Measurements from ENCODE around the gene EID2B.

EID2B gene

GRCh38 chr19:39539518-39540332 is 7.1 kb upstream of the EID2B start, which contains the start of gene EID2:
Gene EID2 (minus strand): TSS chr19:39540161. CDS start chr19:39540079, 82 bp downstream.
- Histone ChIP-seq H3K4me3 (ENCODE audit: low read depth, low read length) (peak within 1 kb of the TSS; percentile 83), H3K4me2 (ENCODE audit: low read length) (peak within 1 kb of the TSS; percentile 81)

GRCh38 chr19:39539165-39539517 is 6.5 kb upstream of the EID2B start:
- Histone ChIP-seq H3K36me3 (ENCODE audit: control insufficient read depth, insufficient read depth, low read length) (no peaks in the 10 kb centered on the region), H3K27ac (peak overlapping the region; percentile 83), H3K4me3 (ENCODE audit: low read depth, low read length) (peak overlapping the region; percentile 82), H3K79me2 (peaks cover 11% of the 10 kb centered on the region), H3K9me3 (ENCODE audit: control insufficient read depth, low read length) (no peaks in the 10 kb centered on the region), H3K27me3 (ENCODE audit: control insufficient read depth, insufficient read depth, low read length) (no peaks in the 10 kb centered on the region), H3K4me2 (ENCODE audit: low read length) (peak overlapping the region; percentile 81), H2AFZ (peak overlapping the region; percentile 77), H3K4me1 (peaks cover 6% of the 10 kb centered on the region), H3K9ac (no peak overlapping the region)
- TF ChIP-seq CTCF (IDR thresholded peaks at IDR 0.05): no peak

More at GRCh38 chr19:39539518-39540332, 7.1 kb upstream of the EID2B start, which contains the start of gene EID2:
- TF ChIP-seq CTCF (IDR thresholded peaks at IDR 0.05): peak; percentile 89
- Histone ChIP-seq H3K36me3 (ENCODE audit: control insufficient read depth, insufficient read depth, low read length) (no peaks in the 10 kb centered on the region), H3K4me1 (peaks cover 6% of the 10 kb centered on the region), H3K9ac (no peak within 1 kb of the TSS), H3K79me2 (peaks cover 5% of the 10 kb centered on the region), H3K9me3 (ENCODE audit: control insufficient read depth, low read length) (no peaks in the 10 kb centered on the region), H3K27me3 (ENCODE audit: control insufficient read depth, insufficient read depth, low read length) (no peaks in the 10 kb centered on the region), H2AFZ (peak within 1 kb of the TSS; percentile 78), H3K27ac (peak within 1 kb of the TSS; percentile 83)

GRCh38 chr19:39533791-39534190 is 1.1 kb upstream of the EID2B start:
- Histone ChIP-seq H3K36me3 (ENCODE audit: control insufficient read depth, insufficient read depth, low read length) (no peaks in the 10 kb centered on the region), H2AFZ (no peak overlapping the region), H3K27me3 (ENCODE audit: control insufficient read depth, insufficient read depth, low read length) (no peaks in the 10 kb centered on the region), H3K27ac (no peak overlapping the region), H3K79me2 (peaks cover 27% of the 10 kb centered on the region), H3K9me3 (ENCODE audit: control insufficient read depth, low read length) (no peaks in the 10 kb centered on the region), H3K4me3 (ENCODE audit: low read depth, low read length) (no peak overlapping the region), H3K9ac (no peak overlapping the region), H3K4me1 (peaks cover 9% of the 10 kb centered on the region), H3K4me2 (ENCODE audit: low read length) (no peak overlapping the region)
- no peak for TF ChIP-seq CTCF (IDR thresholded peaks at IDR 0.05)

GRCh38 chr19:39533003-39533512 is 406 bp upstream of the EID2B start:
- no peaks in the 10 kb centered on the region for H3K36me3 ChIP-seq (ENCODE audit: control insufficient read depth, insufficient read depth, low read length)
- peak overlapping the region; percentile 50 for H3K27ac ChIP-seq
- peak overlapping the region; percentile 85 for H3K4me2 ChIP-seq (ENCODE audit: low read length)
- H3K9ac ChIP-seq: no peak overlapping the region
- H2AFZ ChIP-seq: peak overlapping the region; percentile 81
- peak overlapping the region; percentile 92 for H3K4me3 ChIP-seq (ENCODE audit: low read depth, low read length)
- H3K27me3 ChIP-seq (ENCODE audit: control insufficient read depth, insufficient read depth, low read length): no peaks in the 10 kb centered on the region
- peaks cover 5% of the 10 kb centered on the region for H3K4me1 ChIP-seq
- TF ChIP-seq CTCF (IDR thresholded peaks at IDR 0.05): no peak
- no peaks in the 10 kb centered on the region for H3K9me3 ChIP-seq (ENCODE audit: control insufficient read depth, low read length)
- H3K79me2 ChIP-seq: peaks cover 27% of the 10 kb centered on the region
